ENCODE data around the gene CBFA2T3. TPM values are rescaled to one million over a fixed set of nuclear protein-coding genes. Genes with fewer than 3 reads are reported as not detected.

Gene CBFA2T3
- total RNA-seq, 1 donor from 2014 or later = 1.9 TPM

- no peak for DNase-seq
These were observed 137.9 kb downstream of the CBFA2T3 start for GRCh38 chr16:88839026-88839529.

GRCh38 chr16:88838566-88838965 is 138.4 kb downstream of the CBFA2T3 start:
- DNase-seq = no peak

- DNase-seq = no peak
These were observed 139.2 kb downstream of the CBFA2T3 start for GRCh38 chr16:88837806-88838205.

- DNase-seq = no peak
These were observed 140.2 kb downstream of the CBFA2T3 start for GRCh38 chr16:88836791-88837190.

- no peak for DNase-seq
These were observed 141.2 kb downstream of the CBFA2T3 start for GRCh38 chr16:88835818-88836217.

- no peak for DNase-seq
These were observed 141.6 kb downstream of the CBFA2T3 start for GRCh38 chr16:88835383-88835782.

- DNase-seq = no peak
These were observed 142.3 kb downstream of the CBFA2T3 start for GRCh38 chr16:88834670-88835069.

GRCh38 chr16:88833086-88833485 is 143.9 kb downstream of the CBFA2T3 start:
- no peak for DNase-seq

GRCh38 chr16:88831838-88832237 is 145.2 kb downstream of the CBFA2T3 start:
- no peak for DNase-seq

- DNase-seq = no peak
These were observed 146.2 kb downstream of the CBFA2T3 start for GRCh38 chr16:88830783-88831182.

GRCh38 chr16:88830258-88830657 is 146.7 kb downstream of the CBFA2T3 start:
- no peak for DNase-seq

GRCh38 chr16:88828711-88829110 is 148.3 kb downstream of the CBFA2T3 start:
- no peak for DNase-seq

GRCh38 chr16:88827727-88828126 is 149.3 kb downstream of the CBFA2T3 start:
- no peak for DNase-seq

GRCh38 chr16:88826070-88826840 is 150.8 kb downstream of the CBFA2T3 start:
- DNase-seq = no peak

- no peak for DNase-seq
These were observed 151.9 kb downstream of the CBFA2T3 start for GRCh38 chr16:88825146-88825545.

Other genes starting within 250 kb of the CBFA2T3 start
- gene PIEZO1, start 192.0 kb downstream of the CBFA2T3 start, total RNA-seq = 4.8 TPM
- gene CDT1, start 173.4 kb downstream of the CBFA2T3 start, total RNA-seq = 1.6 TPM
- gene APRT, start 165.3 kb downstream of the CBFA2T3 start, total RNA-seq = 12.0 TPM
- gene GALNS, start 120.3 kb downstream of the CBFA2T3 start, total RNA-seq = 6.6 TPM
- 30.4 TPM for gene TRAPPC2L, start 120.1 kb downstream of the CBFA2T3 start, total RNA-seq
- not detected for gene PABPN1L, start 110.5 kb downstream of the CBFA2T3 start, total RNA-seq
- 16.2 TPM for gene ACSF3, start 116.6 kb upstream of the CBFA2T3 start, total RNA-seq
- 0.16 TPM for gene CDH15, start 194.5 kb upstream of the CBFA2T3 start, total RNA-seq
- gene SLC22A31, start 223.3 kb upstream of the CBFA2T3 start, total RNA-seq = not detected
- 17.3 TPM for gene ZNF778, start 240.5 kb upstream of the CBFA2T3 start, total RNA-seq

Measured in occipital lobe (tissue), 2 donors.